ENCODE data around the gene AIPL1.

DNA sequence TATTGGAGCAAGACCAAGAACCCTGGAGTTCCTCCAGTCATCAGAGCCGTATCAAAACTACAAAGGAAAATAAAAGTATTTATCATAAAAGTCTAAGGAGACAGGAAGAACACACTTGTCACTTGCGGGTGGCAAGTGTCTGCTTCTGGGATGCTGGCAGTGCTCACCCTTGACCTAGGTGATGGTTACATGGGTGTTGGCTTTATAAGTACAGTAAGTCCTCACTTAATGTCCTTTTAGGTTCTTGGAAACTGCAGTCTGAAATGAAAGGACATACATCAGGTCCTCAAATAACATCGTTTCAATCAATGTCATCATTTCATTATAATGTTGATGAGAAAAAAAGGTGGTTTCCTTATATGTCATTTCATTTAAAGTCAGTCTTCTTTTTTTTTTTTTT, 3.0 kb upstream of the AIPL1 start:
- TF ChIP-seq, protein P1, sequence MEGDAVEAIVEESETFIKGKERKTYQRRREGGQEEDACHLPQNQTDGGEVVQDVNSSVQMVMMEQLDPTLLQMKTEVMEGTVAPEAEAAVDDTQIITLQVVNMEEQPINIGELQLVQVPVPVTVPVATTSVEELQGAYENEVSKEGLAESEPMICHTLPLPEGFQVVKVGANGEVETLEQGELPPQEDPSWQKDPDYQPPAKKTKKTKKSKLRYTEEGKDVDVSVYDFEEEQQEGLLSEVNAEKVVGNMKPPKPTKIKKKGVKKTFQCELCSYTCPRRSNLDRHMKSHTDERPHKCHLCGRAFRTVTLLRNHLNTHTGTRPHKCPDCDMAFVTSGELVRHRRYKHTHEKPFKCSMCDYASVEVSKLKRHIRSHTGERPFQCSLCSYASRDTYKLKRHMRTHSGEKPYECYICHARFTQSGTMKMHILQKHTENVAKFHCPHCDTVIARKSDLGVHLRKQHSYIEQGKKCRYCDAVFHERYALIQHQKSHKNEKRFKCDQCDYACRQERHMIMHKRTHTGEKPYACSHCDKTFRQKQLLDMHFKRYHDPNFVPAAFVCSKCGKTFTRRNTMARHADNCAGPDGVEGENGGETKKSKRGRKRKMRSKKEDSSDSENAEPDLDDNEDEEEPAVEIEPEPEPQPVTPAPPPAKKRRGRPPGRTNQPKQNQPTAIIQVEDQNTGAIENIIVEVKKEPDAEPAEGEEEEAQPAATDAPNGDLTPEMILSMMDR (optimal IDR thresholded peaks at IDR 0.05 in 1 of 3, IDR thresholded peaks at IDR 0.05 in 1 of 3, conservative IDR thresholded peaks at IDR 0.05 in 1 of 3; ENCODE audit: extremely low read depth in 1 of 3, insufficient read depth in 2 of 3, low read length in 3 of 3) = no peak
- no peak for TF ChIP-seq EZH2 (IDR thresholded peaks at IDR 0.05; ENCODE audit: low read length)
